DOHH2 (cell line): ENCODE data around the gene ARHGEF4.

ENCODE experiments used
- EZH2phosphoT487 ChIP-seq: fragments of 200-600 bp; sonication (generic); IDR thresholded peaks from 2 replicates; pipeline ENCODE4 v1.6.1; 2017; ENCODE audit warnings: borderline replicate concordance, mild to moderate bottlenecking, antibody characterized with exemption, low read length, moderate library complexity, mixed read lengths
- TF ChIP-seq, protein P1 (sequence below): fragments of 200-600 bp; sonication (generic); IDR thresholded peaks from one replicate; pipeline ENCODE4 v1.5.1; 2014; ENCODE audit warnings: antibody characterized with exemption, mild to moderate bottlenecking, low read depth, low read length; ENCODE audit not compliant: poor library complexity, severe bottlenecking

DNA sequence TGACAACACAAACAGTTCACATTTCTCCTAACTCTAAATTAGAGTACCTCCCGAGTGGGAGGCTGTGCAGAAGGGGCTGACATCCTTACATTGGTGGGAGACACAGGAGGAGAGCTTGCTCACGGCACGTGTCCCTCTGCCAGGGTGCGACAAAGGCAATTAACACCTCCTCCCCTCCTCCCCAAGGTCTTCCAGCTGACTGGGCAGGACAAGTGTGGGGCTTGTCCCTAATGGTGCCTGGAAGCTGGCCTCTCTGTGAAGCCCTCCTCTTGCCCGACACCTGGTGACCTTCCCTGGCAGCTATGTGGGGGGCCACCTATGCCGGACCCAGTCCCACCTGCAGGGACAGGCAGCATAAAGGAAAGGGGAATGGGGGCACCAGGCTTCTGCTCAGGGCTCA, 199.6 kb downstream of the ARHGEF4 start:
- TF ChIP-seq, protein P1, sequence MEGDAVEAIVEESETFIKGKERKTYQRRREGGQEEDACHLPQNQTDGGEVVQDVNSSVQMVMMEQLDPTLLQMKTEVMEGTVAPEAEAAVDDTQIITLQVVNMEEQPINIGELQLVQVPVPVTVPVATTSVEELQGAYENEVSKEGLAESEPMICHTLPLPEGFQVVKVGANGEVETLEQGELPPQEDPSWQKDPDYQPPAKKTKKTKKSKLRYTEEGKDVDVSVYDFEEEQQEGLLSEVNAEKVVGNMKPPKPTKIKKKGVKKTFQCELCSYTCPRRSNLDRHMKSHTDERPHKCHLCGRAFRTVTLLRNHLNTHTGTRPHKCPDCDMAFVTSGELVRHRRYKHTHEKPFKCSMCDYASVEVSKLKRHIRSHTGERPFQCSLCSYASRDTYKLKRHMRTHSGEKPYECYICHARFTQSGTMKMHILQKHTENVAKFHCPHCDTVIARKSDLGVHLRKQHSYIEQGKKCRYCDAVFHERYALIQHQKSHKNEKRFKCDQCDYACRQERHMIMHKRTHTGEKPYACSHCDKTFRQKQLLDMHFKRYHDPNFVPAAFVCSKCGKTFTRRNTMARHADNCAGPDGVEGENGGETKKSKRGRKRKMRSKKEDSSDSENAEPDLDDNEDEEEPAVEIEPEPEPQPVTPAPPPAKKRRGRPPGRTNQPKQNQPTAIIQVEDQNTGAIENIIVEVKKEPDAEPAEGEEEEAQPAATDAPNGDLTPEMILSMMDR = no peak
- no peak for TF ChIP-seq EZH2phosphoT487
